ENCODE measurements around the gene GLE1. TPM values are rescaled to one million over a fixed set of nuclear protein-coding genes. Genes with fewer than 3 reads are reported as not detected.

GLE1 gene
- total RNA-seq, 1 experiment from 2014 or later = 74.2 TPM

GRCh38 chr9:128546504-128546903 lies 42.0 kb downstream of the GLE1 start:
- H3K36me3 ChIP-seq (ENCODE audit: low read depth) = no peaks in the 10 kb centered on the region
- intact Hi-C loops (cut with micrococcal nuclease; ENCODE audit: unreplicated experiment) = no loop called here
- H3K9me3 ChIP-seq (ENCODE audit: insufficient read depth, low read depth) = no peaks in the 10 kb centered on the region
- no peaks in the 10 kb centered on the region for H3K9me2 ChIP-seq (ENCODE audit: insufficient read depth)
- TF ChIP-seq EZH2 (IDR thresholded peaks at IDR 0.05; ENCODE audit: low read depth) = no peak
- TF ChIP-seq, protein P1, sequence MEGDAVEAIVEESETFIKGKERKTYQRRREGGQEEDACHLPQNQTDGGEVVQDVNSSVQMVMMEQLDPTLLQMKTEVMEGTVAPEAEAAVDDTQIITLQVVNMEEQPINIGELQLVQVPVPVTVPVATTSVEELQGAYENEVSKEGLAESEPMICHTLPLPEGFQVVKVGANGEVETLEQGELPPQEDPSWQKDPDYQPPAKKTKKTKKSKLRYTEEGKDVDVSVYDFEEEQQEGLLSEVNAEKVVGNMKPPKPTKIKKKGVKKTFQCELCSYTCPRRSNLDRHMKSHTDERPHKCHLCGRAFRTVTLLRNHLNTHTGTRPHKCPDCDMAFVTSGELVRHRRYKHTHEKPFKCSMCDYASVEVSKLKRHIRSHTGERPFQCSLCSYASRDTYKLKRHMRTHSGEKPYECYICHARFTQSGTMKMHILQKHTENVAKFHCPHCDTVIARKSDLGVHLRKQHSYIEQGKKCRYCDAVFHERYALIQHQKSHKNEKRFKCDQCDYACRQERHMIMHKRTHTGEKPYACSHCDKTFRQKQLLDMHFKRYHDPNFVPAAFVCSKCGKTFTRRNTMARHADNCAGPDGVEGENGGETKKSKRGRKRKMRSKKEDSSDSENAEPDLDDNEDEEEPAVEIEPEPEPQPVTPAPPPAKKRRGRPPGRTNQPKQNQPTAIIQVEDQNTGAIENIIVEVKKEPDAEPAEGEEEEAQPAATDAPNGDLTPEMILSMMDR (conservative IDR thresholded peaks at IDR 0.05) = no peak
- no peaks in the 10 kb centered on the region for H3K27me3 ChIP-seq (ENCODE audit: insufficient read depth, low read depth)
- H3K79me2 ChIP-seq (ENCODE audit: low read depth) = no peaks in the 10 kb centered on the region
- no peaks in the 10 kb centered on the region for H3K4me1 ChIP-seq (replicated peaks; ENCODE audit: insufficient read depth)
- BruUV-seq (replicated peaks) = no TSS peak
- peaks cover 3% of the 10 kb centered on the region; the same call in 1 of the 2 replicates for H3F3A ChIP-seq (ENCODE audit: insufficient read depth, low read depth)
- H4K20me1 ChIP-seq (ENCODE audit: insufficient read depth) = no peaks in the 10 kb centered on the region
- H3K4me2 ChIP-seq = no peak overlapping the region
- ChIA-PET POLR2A (ENCODE audit: unreplicated experiment) (no interaction called here), CTCF (no interaction called here)
- DNase-seq = no peak
- no peak overlapping the region for H3K27ac ChIP-seq
- H2AFZ ChIP-seq = no peak overlapping the region
- no peak overlapping the region for H3K4me3 ChIP-seq

GRCh38 chr9:128548876-128549275 lies 44.4 kb downstream of the GLE1 start:
- no peaks in the 10 kb centered on the region for H4K20me1 ChIP-seq (ENCODE audit: insufficient read depth)
- no peak for TF ChIP-seq EZH2 (IDR thresholded peaks at IDR 0.05; ENCODE audit: low read depth)
- TF ChIP-seq, protein P1 (conservative IDR thresholded peaks at IDR 0.05) = no peak
- no peak overlapping the region for H3K4me3 ChIP-seq
- no TSS peak for BruUV-seq (replicated peaks)
- peaks cover 5% of the 10 kb centered on the region for H3K4me1 ChIP-seq (replicated peaks; ENCODE audit: insufficient read depth)
- H3K27ac ChIP-seq = no peak overlapping the region
- H2AFZ ChIP-seq = no peak overlapping the region
- ChIA-PET POLR2A (ENCODE audit: unreplicated experiment) (no interaction called here), CTCF (no interaction called here)
- intact Hi-C loops (cut with micrococcal nuclease; ENCODE audit: unreplicated experiment) = no loop called here
- H3K4me2 ChIP-seq = no peak overlapping the region
- no peaks in the 10 kb centered on the region for H3K9me2 ChIP-seq (ENCODE audit: insufficient read depth)
- no peak for DNase-seq
- H3K36me3 ChIP-seq (ENCODE audit: low read depth) = no peaks in the 10 kb centered on the region
- peaks cover 7% of the 10 kb centered on the region; the same call in 1 of the 2 replicates for H3F3A ChIP-seq (ENCODE audit: insufficient read depth, low read depth)
- no peaks in the 10 kb centered on the region for H3K9me3 ChIP-seq (ENCODE audit: insufficient read depth, low read depth)
- H3K79me2 ChIP-seq (ENCODE audit: low read depth) = peaks cover 11% of the 10 kb centered on the region
- H3K27me3 ChIP-seq (ENCODE audit: insufficient read depth, low read depth) = no peaks in the 10 kb centered on the region

- Histone ChIP-seq H3K4me1 (replicated peaks; ENCODE audit: insufficient read depth) (peaks cover 18% of the 10 kb centered on the region), H3K4me3 (no peak overlapping the region), H3K9me3 (ENCODE audit: insufficient read depth, low read depth) (no peaks in the 10 kb centered on the region), H3K36me3 (ENCODE audit: low read depth) (no peaks in the 10 kb centered on the region), H3K27me3 (ENCODE audit: insufficient read depth, low read depth) (no peaks in the 10 kb centered on the region), H3F3A (ENCODE audit: insufficient read depth, low read depth) (peaks cover 19% of the 10 kb centered on the region; the same call in 1 of the 2 replicates), H4K20me1 (ENCODE audit: insufficient read depth) (peaks cover 9% of the 10 kb centered on the region; the same call in 1 of the 2 replicates), H3K79me2 (ENCODE audit: low read depth) (peaks cover 24% of the 10 kb centered on the region), H3K4me2 (no peak overlapping the region), H3K9me2 (ENCODE audit: insufficient read depth) (no peaks in the 10 kb centered on the region), H3K27ac (no peak overlapping the region), H2AFZ (no peak overlapping the region)
- ChIA-PET POLR2A (ENCODE audit: unreplicated experiment) (interaction anchor here (0.7 kb wide), 1 partner anchor 1206 kb away, joined by 4 read pairs; no protein-coding TSS in a partner anchor), CTCF (no interaction called here)
- no TSS peak for BruUV-seq (replicated peaks)
- intact Hi-C loops (cut with micrococcal nuclease; ENCODE audit: unreplicated experiment) = loop anchor here (5.0 to 10.0 kb wide), 2 partner anchors 423 to 505 kb away; partner anchors contain the start of gene PTGES2
- TF ChIP-seq, protein P1 (conservative IDR thresholded peaks at IDR 0.05) = no peak
- no peak for TF ChIP-seq EZH2 (IDR thresholded peaks at IDR 0.05; ENCODE audit: low read depth)
- no peak for DNase-seq
Observed at GRCh38 chr9:128550226-128550625, 45.7 kb downstream of the GLE1 start.
